Parathyroid adenoma (tissue), 2 donors: Measurements from ENCODE around the gene RAP1GAP2.

Experiments
- H2AFZ ChIP-seq: fragments of 300-600 bp; sonication (generic); one replicate; pipeline ENCODE4 v1.7.0; 2017; ENCODE audit warnings: antibody characterized with exemption, mild to moderate bottlenecking
- H3K27ac ChIP-seq: fragments of 300-600 bp; sonication (generic); one replicate; pipeline ENCODE4 v1.7.0; 2017
- H3K27me3 ChIP-seq: fragments of 300-600 bp; sonication (generic); one replicate; pipeline ENCODE4 v1.7.0; 2017; ENCODE audit warnings: low read length; ENCODE audit not compliant: control insufficient read depth, insufficient read depth
- H3K36me3 ChIP-seq: fragments of 300-600 bp; sonication (generic); one replicate; pipeline ENCODE4 v1.7.0; 2017; ENCODE audit warnings: low read length; ENCODE audit not compliant: control insufficient read depth, insufficient read depth
- H3K4me1 ChIP-seq: fragments of 300-600 bp; sonication (generic); one replicate; pipeline ENCODE4 v1.7.0; 2017; ENCODE audit warnings: control low read depth
- H3K4me2 ChIP-seq: fragments of 300-600 bp; sonication (generic); one replicate; pipeline ENCODE4 v1.7.0; 2017; ENCODE audit warnings: low read length
- H3K4me3 ChIP-seq: fragments of 300-600 bp; sonication (generic); one replicate; pipeline ENCODE4 v1.7.0; 2017; ENCODE audit warnings: low read depth, low read length
- H3K79me2 ChIP-seq: fragments of 300-600 bp; sonication (generic); one replicate; pipeline ENCODE4 v1.7.0; 2017; ENCODE audit warnings: control low read depth
- H3K9ac ChIP-seq: fragments of 300-600 bp; sonication (generic); one replicate; pipeline ENCODE4 v1.7.0; 2017; ENCODE audit warnings: mild to moderate bottlenecking
- H3K9me3 ChIP-seq: fragments of 300-600 bp; sonication (generic); one replicate; pipeline ENCODE4 v1.7.0; 2017; ENCODE audit warnings: low read length; ENCODE audit not compliant: control insufficient read depth
- CTCF ChIP-seq: fragments of 300-600 bp; sonication (generic); IDR thresholded peaks from one replicate; pipeline ENCODE4 v1.7.0; 2017; ENCODE audit warnings: antibody characterized with exemption, mild to moderate bottlenecking
- donor health status: primary hyperparathyroidism.

RAP1GAP2 gene

DNA sequence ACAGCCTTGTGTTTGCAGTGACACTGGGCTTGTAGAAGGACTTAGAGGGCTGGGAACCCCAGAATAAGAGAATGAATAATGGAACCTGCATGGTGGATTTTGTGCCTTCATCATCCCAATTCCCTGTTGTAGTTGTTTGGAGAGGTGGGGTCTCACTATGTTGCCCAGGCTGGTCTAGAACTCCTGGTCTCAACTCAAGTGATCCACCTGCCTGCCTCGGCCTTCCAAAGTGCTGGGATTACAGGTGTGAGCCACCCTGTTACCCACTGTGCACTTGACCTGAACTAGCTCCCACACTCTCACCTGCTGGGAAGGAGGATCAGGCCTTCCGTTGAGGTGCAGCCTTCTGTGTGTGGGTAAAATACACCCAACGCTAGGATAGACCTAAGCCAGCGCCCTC lies 55.4 kb downstream of the RAP1GAP2 start:
- Histone ChIP-seq H3K4me1 (peaks cover 6% of the 10 kb centered on the region), H3K4me2 (no peak overlapping the region), H3K36me3 (no peaks in the 10 kb centered on the region), H3K27me3 (no peaks in the 10 kb centered on the region), H3K27ac (no peak overlapping the region), H3K9ac (no peak overlapping the region), H2AFZ (no peak overlapping the region), H3K79me2 (no peaks in the 10 kb centered on the region), H3K9me3 (no peaks in the 10 kb centered on the region), H3K4me3 (no peak overlapping the region)
- TF ChIP-seq CTCF: no peak

GRCh38 chr17:2852221-2852620 lies 56.0 kb downstream of the RAP1GAP2 start:
- no peak overlapping the region for H3K27ac ChIP-seq

DNA sequence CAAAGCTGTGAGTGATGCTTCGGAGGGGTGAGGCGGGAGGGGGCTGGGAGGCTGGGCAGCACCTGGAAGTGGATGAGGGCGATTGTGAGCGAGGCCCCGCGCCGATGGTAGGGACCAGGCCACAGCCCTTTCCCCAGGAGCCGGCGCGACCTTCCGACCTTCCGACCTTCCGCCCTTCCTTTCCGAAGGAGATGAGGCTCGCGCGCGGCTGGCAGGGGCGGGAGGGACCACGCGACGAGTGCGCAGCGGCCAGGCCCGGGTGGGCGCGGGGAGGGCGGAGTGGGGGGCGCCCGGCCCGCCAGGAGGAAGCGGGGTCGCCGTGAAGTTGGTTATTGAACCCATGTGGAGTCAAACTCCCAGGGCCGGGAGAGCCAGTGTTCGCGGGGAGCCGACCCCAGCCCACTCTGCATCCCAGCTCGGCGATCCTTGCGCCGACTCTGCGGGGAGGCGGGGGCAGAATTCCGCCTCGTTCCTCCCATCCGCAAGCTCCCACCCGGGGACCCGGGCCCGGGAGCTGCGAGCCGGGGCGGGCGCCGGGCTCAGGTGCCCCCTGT lies 56.6 kb downstream of the RAP1GAP2 start:
- Histone ChIP-seq H3K4me3 (peak overlapping the region; percentile 42), H3K9ac (no peak overlapping the region), H3K27me3 (no peaks in the 10 kb centered on the region), H2AFZ (peak overlapping the region; percentile 79), H3K4me2 (peak overlapping the region; percentile 78), H3K79me2 (peaks cover 2% of the 10 kb centered on the region), H3K27ac (no peak overlapping the region), H3K36me3 (no peaks in the 10 kb centered on the region), H3K9me3 (no peaks in the 10 kb centered on the region), H3K4me1 (peaks cover 6% of the 10 kb centered on the region)
- no peak for TF ChIP-seq CTCF

More at GRCh38 chr17:2852221-2852620, 56.0 kb downstream of the RAP1GAP2 start:
- H3K9me3 ChIP-seq: no peaks in the 10 kb centered on the region
- H3K4me2 ChIP-seq: no peak overlapping the region
- H3K4me1 ChIP-seq: peaks cover 6% of the 10 kb centered on the region
- peaks cover 2% of the 10 kb centered on the region for H3K79me2 ChIP-seq
- no peaks in the 10 kb centered on the region for H3K27me3 ChIP-seq
- H2AFZ ChIP-seq: no peak overlapping the region
- no peak overlapping the region for H3K9ac ChIP-seq
- TF ChIP-seq CTCF: no peak
- H3K4me3 ChIP-seq: no peak overlapping the region
- no peaks in the 10 kb centered on the region for H3K36me3 ChIP-seq

DNA sequence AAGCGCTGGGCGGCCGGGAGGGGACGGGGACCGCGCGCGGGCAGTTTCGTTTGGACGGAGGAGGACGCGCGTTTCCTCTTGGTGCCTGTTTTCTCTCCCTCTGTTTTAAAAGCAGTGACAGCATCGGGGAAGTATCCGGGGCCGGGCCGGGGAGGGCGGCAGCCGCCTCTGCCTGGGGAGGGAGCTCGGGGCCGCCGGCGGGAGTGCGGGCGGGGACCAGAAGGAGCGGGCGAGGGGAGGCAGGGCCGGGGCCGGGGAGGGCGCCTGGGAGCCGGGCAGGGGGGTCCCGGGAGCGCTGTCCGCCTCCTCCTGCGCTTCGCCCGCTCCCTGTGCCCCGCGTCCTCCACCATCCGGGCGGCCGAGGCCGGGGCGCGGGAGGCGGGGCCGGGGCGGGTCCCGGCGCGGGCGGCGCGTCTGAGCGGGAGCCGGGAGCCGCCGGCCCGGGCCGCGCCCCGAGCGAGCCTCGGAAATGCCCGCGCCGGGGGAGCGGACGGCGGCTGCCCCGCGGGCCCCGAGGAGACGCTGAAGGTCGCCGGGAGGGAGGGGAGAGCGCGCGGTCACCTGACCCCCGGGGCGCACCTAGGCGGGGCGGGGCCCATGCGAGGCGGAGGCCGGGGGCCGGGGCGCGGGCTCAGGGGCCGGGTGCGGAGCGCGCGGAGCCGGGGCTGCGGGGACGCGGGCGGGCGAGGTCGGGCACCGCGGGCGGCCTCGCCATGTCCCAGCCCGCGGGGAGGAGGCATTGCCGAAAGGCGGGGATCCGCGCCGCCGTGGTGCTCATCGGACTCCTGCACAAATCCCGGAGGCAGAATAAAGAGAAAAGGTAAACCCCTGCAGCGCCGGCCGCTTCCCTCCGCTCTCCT lies 57.3 kb downstream of the RAP1GAP2 start:
- H3K9ac ChIP-seq: no peak overlapping the region

More for the DNA sequence above, 57.3 kb downstream of the RAP1GAP2 start:
- Histone ChIP-seq H3K79me2 (peaks cover 4% of the 10 kb centered on the region), H3K27me3 (no peaks in the 10 kb centered on the region), H3K4me1 (peaks cover 6% of the 10 kb centered on the region), H2AFZ (peak overlapping the region; percentile 79), H3K36me3 (no peaks in the 10 kb centered on the region), H3K4me3 (peak overlapping the region; percentile 51), H3K27ac (no peak overlapping the region), H3K4me2 (peak overlapping the region; percentile 85), H3K9me3 (no peaks in the 10 kb centered on the region)
- no peak for TF ChIP-seq CTCF
